ENCODE measurements around the gene SELENOP. TPM values are rescaled to one million over a fixed set of nuclear protein-coding genes. Genes with fewer than 3 reads are reported as not detected.

Gene SELENOP
- total RNA-seq, 1 donor from 2014 or later = 65.5 TPM

GRCh38 chr5:42799241-42799608, 12.5 kb downstream of the SELENOP start:
- H3K4me1 Mint-ChIP-seq (ENCODE audit: unreplicated experiment) = no peaks in the 10 kb centered on the region
- H3K27ac Mint-ChIP-seq = no peak overlapping the region
- no peaks in the 10 kb centered on the region for H3K27me3 Mint-ChIP-seq
- no peak overlapping the region for H3K4me3 Mint-ChIP-seq
- no peak for DNase-seq (ENCODE audit: extremely low spot score, unreplicated experiment)
- peaks cover 4% of the 10 kb centered on the region for H3K36me3 Mint-ChIP-seq
- no peak for TF ChIP-seq CTCF (conservative IDR thresholded peaks at IDR 0.05)
- no peaks in the 10 kb centered on the region for H3K9me3 Mint-ChIP-seq

- peaks cover 4% of the 10 kb centered on the region for H3K36me3 Mint-ChIP-seq
- DNase-seq (ENCODE audit: extremely low spot score, unreplicated experiment) = no peak
- no peak overlapping the region for H3K27ac Mint-ChIP-seq
- TF ChIP-seq CTCF (conservative IDR thresholded peaks at IDR 0.05) = no peak
- no peaks in the 10 kb centered on the region for H3K9me3 Mint-ChIP-seq
- no peak overlapping the region for H3K4me3 Mint-ChIP-seq
- H3K27me3 Mint-ChIP-seq = no peaks in the 10 kb centered on the region
- H3K4me1 Mint-ChIP-seq (ENCODE audit: unreplicated experiment) = no peaks in the 10 kb centered on the region
These were observed 13.1 kb downstream of the SELENOP start for GRCh38 chr5:42798284-42799240.

GRCh38 chr5:42791151-42791550, 20.5 kb downstream of the SELENOP start:
- DNase-seq (ENCODE audit: extremely low spot score, unreplicated experiment) = no peak
- no peak overlapping the region for H3K4me3 Mint-ChIP-seq
- peaks cover 6% of the 10 kb centered on the region for H3K36me3 Mint-ChIP-seq
- H3K9me3 Mint-ChIP-seq = peaks cover 12% of the 10 kb centered on the region
- H3K27me3 Mint-ChIP-seq = no peaks in the 10 kb centered on the region
- no peaks in the 10 kb centered on the region for H3K4me1 Mint-ChIP-seq (ENCODE audit: unreplicated experiment)
- no peak for TF ChIP-seq CTCF (conservative IDR thresholded peaks at IDR 0.05)
- no peak overlapping the region for H3K27ac Mint-ChIP-seq

- DNase-seq (ENCODE audit: extremely low spot score, unreplicated experiment) = no peak
- Mint-ChIP-seq H3K9me3 (peaks cover 12% of the 10 kb centered on the region), H3K36me3 (peaks cover 6% of the 10 kb centered on the region), H3K27ac (no peak overlapping the region), H3K4me1 (ENCODE audit: unreplicated experiment) (no peaks in the 10 kb centered on the region), H3K4me3 (no peak overlapping the region), H3K27me3 (no peaks in the 10 kb centered on the region)
- TF ChIP-seq CTCF (conservative IDR thresholded peaks at IDR 0.05) = no peak
These were observed 23.8 kb downstream of the SELENOP start for GRCh38 chr5:42787845-42788244.

GRCh38 chr5:42787073-42787472, 24.6 kb downstream of the SELENOP start:
- no peak for DNase-seq (ENCODE audit: extremely low spot score, unreplicated experiment)
- H3K9me3 Mint-ChIP-seq = peaks cover 12% of the 10 kb centered on the region
- H3K4me3 Mint-ChIP-seq = no peak overlapping the region
- no peaks in the 10 kb centered on the region for H3K4me1 Mint-ChIP-seq (ENCODE audit: unreplicated experiment)
- peaks cover 6% of the 10 kb centered on the region for H3K36me3 Mint-ChIP-seq
- H3K27me3 Mint-ChIP-seq = no peaks in the 10 kb centered on the region
- no peak overlapping the region for H3K27ac Mint-ChIP-seq
- TF ChIP-seq CTCF (conservative IDR thresholded peaks at IDR 0.05) = no peak

Measured in type B pancreatic cell (in vitro differentiated cells).